Measurements from ENCODE around the gene DBF4.
"Not testable (repeated sequence)": the region's sequence is repeated elsewhere in the genome, so short reads cannot be mapped to it uniquely, and the experiment has no call there.

The DBF4 gene

GRCh38 chr7:87885018-87885417, 8.7 kb downstream of the DBF4 start:
- no peak overlapping the region for H3K4me3 ChIP-seq (replicated peaks; ENCODE audit: low read depth, low read length)
- TF ChIP-seq, protein P1, sequence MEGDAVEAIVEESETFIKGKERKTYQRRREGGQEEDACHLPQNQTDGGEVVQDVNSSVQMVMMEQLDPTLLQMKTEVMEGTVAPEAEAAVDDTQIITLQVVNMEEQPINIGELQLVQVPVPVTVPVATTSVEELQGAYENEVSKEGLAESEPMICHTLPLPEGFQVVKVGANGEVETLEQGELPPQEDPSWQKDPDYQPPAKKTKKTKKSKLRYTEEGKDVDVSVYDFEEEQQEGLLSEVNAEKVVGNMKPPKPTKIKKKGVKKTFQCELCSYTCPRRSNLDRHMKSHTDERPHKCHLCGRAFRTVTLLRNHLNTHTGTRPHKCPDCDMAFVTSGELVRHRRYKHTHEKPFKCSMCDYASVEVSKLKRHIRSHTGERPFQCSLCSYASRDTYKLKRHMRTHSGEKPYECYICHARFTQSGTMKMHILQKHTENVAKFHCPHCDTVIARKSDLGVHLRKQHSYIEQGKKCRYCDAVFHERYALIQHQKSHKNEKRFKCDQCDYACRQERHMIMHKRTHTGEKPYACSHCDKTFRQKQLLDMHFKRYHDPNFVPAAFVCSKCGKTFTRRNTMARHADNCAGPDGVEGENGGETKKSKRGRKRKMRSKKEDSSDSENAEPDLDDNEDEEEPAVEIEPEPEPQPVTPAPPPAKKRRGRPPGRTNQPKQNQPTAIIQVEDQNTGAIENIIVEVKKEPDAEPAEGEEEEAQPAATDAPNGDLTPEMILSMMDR (IDR thresholded peaks at IDR 0.05; ENCODE audit: low read length, missing control alignments) = no peak
- DNase-seq (ENCODE audit: low read depth) = no peak

DNA sequence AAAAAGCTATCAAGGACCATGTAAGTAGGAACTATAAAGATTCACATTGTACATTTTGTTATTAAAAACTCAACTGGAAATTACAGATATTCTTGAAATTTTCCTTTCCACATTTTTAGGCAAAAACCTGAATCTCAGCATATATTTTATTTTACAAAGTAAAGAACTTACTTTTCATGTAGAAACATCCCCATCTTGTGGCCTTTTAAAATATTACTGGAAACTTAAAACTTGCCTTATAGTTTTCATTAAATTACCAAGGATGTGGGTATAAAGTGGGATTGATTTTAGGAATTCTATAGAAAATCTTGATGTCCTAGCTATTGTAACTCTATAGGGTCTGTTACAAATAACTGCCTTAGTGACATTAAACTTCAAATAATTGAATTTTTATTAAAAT, 10.6 kb downstream of the DBF4 start:
- no peak overlapping the region for H3K4me3 ChIP-seq (replicated peaks; ENCODE audit: low read depth, low read length)
- TF ChIP-seq, protein P1 (IDR thresholded peaks at IDR 0.05; ENCODE audit: low read length, missing control alignments) = peak; percentile 39
- DNase-seq (ENCODE audit: low read depth) = peak; percentile 72

DNA sequence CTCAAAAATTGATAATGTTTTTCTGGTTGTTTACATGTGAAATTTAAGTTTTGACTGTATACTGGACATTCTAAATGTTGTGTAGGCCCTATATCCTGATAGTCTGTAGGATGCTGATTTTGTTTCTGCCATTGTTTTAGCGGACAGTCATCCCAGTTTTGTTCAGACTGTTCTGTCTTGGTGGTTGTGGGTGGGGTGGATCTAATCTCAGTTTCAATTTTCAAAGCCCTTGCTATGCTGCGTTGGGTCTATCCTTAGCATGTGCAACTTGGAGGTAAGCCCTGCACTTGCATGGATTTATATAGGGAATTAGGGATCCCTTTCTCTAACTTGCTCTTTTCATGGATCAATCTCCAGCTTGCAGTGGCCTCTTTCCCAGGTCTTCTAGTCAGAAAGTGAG, 19.1 kb downstream of the DBF4 start:
- no peak for DNase-seq (ENCODE audit: low read depth)
- TF ChIP-seq, protein P1 (IDR thresholded peaks at IDR 0.05; ENCODE audit: low read length, missing control alignments) = no peak

DNA sequence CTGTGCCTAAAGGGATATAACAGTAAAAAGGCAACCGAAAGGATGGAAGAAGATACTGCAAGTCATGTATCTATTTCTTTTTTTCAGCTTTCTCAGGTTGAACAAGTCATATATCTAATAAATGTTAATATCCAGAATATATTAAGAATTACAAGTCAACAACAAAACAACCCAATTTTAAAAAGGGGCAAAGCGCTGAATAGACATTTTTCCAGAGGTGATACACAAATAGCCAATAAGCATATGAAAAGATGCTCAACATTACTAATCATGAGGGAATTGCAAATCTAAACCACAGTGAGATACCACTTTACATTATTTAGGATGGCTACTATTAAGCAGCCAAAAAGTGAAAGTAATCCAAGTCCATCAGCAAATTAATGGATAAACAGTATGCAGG, 23.0 kb downstream of the DBF4 start:
- no peak for DNase-seq (ENCODE audit: low read depth)
- TF ChIP-seq, protein P1 (IDR thresholded peaks at IDR 0.05; ENCODE audit: low read length, missing control alignments) = no peak

More for the DNA sequence above, 19.1 kb downstream of the DBF4 start:
- no peak overlapping the region for H3K4me3 ChIP-seq (replicated peaks; ENCODE audit: low read depth, low read length)

GRCh38 chr7:87907136-87907906, 31.0 kb downstream of the DBF4 start:
- DNase-seq (ENCODE audit: low read depth) = peak; percentile 70
- H3K4me3 ChIP-seq (replicated peaks; ENCODE audit: low read depth, low read length) = not testable (repeated sequence)

More for the DNA sequence above, 23.0 kb downstream of the DBF4 start:
- no peak overlapping the region for H3K4me3 ChIP-seq (replicated peaks; ENCODE audit: low read depth, low read length)

GRCh38 chr7:87908814-87909213, 32.5 kb downstream of the DBF4 start:
- DNase-seq (ENCODE audit: low read depth); H3K4me3 ChIP-seq (replicated peaks; ENCODE audit: low read depth, low read length): not testable (repeated sequence)

DNA sequence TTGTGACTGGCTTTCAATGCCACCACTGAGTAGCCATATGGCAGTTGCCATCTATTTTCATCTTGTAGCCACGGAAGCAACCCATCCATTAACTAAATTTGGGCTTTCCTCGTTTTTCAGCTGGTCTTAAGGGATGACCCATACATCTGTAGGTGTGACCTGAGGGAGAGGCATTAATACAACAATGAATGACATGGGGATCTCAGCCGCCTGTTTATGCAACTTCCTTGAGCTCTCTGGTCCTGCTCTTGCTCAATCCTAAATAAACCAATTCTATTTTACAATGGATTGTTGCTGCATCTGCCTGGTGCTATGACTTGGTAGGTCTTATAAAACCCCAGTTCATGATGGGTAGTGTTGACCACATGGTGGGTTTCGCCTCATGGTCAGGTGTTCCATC, 35.8 kb downstream of the DBF4 start:
- H3K4me3 ChIP-seq (replicated peaks; ENCODE audit: low read depth, low read length) = no peak overlapping the region
- DNase-seq (ENCODE audit: low read depth) = peak; percentile 7
- TF ChIP-seq, protein P1 (IDR thresholded peaks at IDR 0.05; ENCODE audit: low read length, missing control alignments) = no peak

DNA sequence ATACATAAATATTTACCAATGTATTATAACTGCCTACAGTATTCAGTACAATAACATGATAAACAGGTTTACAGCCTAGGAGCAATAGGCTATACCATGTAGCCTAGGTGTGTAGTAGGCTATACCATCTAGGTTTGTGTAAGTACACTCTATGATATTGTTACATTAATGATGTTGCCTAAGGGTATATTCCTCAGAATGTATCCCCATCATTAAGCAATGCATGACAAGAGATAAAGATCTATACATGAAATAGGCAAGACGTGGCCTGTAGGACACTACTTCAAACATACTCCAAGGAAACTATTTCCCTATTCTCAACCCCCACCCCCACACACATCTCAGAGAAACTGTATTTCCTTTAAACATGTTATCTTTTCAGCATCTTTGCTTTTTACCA, 42.4 kb downstream of the DBF4 start:
- no peak for DNase-seq (ENCODE audit: low read depth)
- H3K4me3 ChIP-seq (replicated peaks; ENCODE audit: low read depth, low read length) = no peak overlapping the region
- TF ChIP-seq, protein P1 (IDR thresholded peaks at IDR 0.05; ENCODE audit: low read length, missing control alignments) = no peak
